Duodenal mucosa (tissue), 2 donors: ENCODE data around the gene GPC5.

Experiments used
- H3K27ac ChIP-seq: one replicate; pipeline ENCODE4 v1.7.0; 2013; ENCODE audit warnings: low read depth, low read length
- H3K27me3 ChIP-seq, 2 donors: one replicate each; pipeline ENCODE4 v1.7.0; 2013; ENCODE audit warnings: low read length in 2 of 2, control low read depth in 1 of 2; ENCODE audit not compliant: insufficient read depth in 2 of 2, control insufficient read depth in 1 of 2
- H3K36me3 ChIP-seq, 2 donors: one replicate each; pipeline ENCODE4 v1.7.0; 2013; ENCODE audit warnings: low read length in 2 of 2, control low read depth in 1 of 2; ENCODE audit not compliant: insufficient read depth in 2 of 2, control insufficient read depth in 1 of 2
- H3K4me1 ChIP-seq, 2 donors: one replicate each; pipeline ENCODE4 v1.7.0; 2013; ENCODE audit warnings: low read length in 2 of 2, control low read depth in 1 of 2; ENCODE audit not compliant: insufficient read depth in 2 of 2, control insufficient read depth in 1 of 2
- H3K4me3 ChIP-seq, 2 donors: one replicate each; pipeline ENCODE4 v1.7.0; 2013; ENCODE audit warnings: low read length in 2 of 2, low read depth in 1 of 2
- H3K9ac ChIP-seq, 2 donors: one replicate each; pipeline ENCODE4 v1.7.0; 2013; ENCODE audit warnings: low read length in 2 of 2, low read depth in 1 of 2
- H3K9me3 ChIP-seq, 2 donors: one replicate each; pipeline ENCODE4 v1.7.0; 2013; ENCODE audit warnings: low read length in 2 of 2, control low read depth in 1 of 2; ENCODE audit not compliant: control insufficient read depth in 1 of 2

The GPC5 gene

DNA sequence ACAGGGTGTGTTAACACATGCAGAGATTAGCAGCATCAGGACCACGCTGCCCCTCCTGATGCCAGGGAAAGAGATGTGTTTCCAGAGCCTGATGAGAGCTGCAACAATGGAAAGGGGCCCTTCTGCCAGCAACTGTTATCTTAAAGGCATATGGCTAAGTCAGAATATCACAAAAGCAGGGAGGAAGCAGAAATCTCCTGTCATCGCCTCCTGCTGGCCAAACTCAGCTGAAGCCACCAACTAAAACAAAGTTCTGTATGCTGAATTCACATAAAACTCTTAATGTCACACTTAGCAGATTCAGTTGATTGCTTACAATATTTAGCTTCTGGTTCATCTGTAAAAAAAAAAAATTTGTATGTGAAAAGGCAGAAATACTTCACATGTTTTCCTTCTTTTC, 178.2 kb downstream of the GPC5 start:
- Histone ChIP-seq H3K27me3 (no peaks in the 10 kb centered on the region), H3K27ac (no peak overlapping the region), H3K9ac (no peak overlapping the region), H3K9me3 (no peaks in the 10 kb centered on the region), H3K4me1 (no peaks in the 10 kb centered on the region), H3K4me3 (no peak overlapping the region), H3K36me3 (no peaks in the 10 kb centered on the region)

GRCh38 chr13:91579320-91579719, 180.9 kb downstream of the GPC5 start:
- Histone ChIP-seq H3K4me3 (no peak overlapping the region), H3K36me3 (no peaks in the 10 kb centered on the region), H3K27me3 (no peaks in the 10 kb centered on the region), H3K9ac (no peak overlapping the region), H3K9me3 (no peaks in the 10 kb centered on the region), H3K4me1 (no peaks in the 10 kb centered on the region), H3K27ac (no peak overlapping the region)

DNA sequence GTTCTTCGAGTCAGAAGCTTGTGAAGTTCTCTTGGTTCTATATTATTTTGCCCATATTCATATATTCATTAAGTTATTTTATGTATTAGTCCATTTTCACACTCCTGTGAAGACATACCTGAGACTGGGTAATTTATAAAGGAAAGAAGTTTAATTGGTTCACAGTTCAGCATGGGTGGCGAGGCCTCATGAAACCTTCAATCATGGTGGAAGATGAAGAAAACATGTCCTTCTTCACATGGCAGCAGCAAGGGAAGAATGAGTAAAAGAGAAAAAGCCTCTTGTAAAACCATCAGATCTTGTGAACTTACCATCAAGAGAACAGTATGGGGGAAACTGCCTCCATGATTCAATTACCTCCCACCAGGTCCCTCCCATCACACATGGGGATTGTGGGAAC, 182.3 kb downstream of the GPC5 start:
- Histone ChIP-seq H3K9ac (no peak overlapping the region), H3K4me3 (no peak overlapping the region), H3K36me3 (no peaks in the 10 kb centered on the region), H3K4me1 (no peaks in the 10 kb centered on the region), H3K9me3 (no peaks in the 10 kb centered on the region), H3K27me3 (no peaks in the 10 kb centered on the region), H3K27ac (no peak overlapping the region)

DNA sequence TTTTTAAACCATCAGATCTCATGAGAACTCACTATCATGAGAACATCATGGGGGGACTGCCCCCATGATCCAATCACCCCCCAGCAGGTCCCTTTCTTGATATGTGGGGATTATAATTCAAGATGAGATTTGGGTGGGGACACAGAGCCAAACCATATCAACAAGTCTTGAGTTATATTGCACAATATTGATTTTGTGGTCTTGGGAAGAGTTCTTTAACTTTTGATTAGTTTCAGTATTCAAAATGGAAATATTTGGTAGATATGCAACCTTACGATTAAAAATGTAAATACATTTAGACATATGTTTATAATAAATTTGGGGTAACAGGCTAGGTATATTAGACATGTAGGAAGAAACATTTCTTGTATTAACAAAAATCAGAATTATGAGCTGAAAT, 188.2 kb downstream of the GPC5 start:
- Histone ChIP-seq H3K4me1 (no peaks in the 10 kb centered on the region), H3K9ac (no peak overlapping the region), H3K9me3 (no peaks in the 10 kb centered on the region), H3K27me3 (no peaks in the 10 kb centered on the region), H3K27ac (no peak overlapping the region), H3K4me3 (no peak overlapping the region), H3K36me3 (no peaks in the 10 kb centered on the region)

- Histone ChIP-seq H3K4me1 (no peaks in the 10 kb centered on the region), H3K9me3 (no peaks in the 10 kb centered on the region), H3K27ac (no peak overlapping the region), H3K4me3 (no peak overlapping the region), H3K36me3 (no peaks in the 10 kb centered on the region), H3K27me3 (no peaks in the 10 kb centered on the region), H3K9ac (no peak overlapping the region)
Observed at GRCh38 chr13:91588541-91588940, 190.1 kb downstream of the GPC5 start.

DNA sequence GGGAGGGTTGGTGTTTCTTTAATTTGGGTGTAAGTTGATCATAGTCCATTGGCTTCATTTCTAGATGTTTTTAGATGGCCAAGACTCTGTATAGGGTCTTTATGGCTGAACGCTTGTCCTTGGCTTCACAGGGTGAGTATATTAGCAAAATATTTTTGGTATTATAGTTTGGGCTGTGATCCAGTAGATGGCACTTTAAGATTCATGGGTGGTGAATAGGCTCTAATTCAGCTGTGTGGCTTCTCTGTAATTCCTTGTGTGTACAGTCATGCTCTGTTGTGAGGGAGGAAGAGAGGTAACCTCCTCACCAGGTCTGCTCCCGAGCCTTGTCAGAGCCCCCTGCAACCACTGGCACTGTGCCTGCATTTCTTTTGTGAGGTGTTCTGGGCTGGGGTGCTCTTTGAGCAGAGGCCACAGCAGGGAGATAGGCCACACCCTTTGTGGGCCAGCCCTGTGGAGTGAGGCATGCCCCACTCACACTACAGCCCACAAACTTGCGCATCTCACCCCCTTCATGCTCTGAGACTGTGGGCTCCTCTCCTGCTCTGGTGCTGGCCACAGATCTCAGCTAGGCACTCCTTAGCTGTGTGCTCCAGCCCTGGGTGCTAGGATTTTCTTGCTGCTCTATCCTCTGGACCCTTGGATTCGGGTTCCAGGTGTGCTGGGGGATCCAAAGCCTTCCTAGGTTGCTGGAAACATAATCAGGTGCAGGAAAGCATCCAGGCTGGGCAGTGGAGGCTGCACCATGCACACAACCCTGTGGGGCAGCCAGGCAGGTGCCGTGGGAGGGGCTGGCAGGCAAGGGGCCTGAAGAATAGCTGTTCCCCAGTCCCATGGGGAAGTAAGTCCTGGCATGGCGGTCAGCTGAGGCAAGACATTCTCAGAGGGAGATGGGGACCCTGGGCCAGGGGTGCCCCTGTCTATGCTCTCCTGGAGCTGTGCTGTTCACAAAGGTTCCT, 193.9 kb downstream of the GPC5 start:
- no peaks in the 10 kb centered on the region for H3K27me3 ChIP-seq
- H3K4me1 ChIP-seq: no peaks in the 10 kb centered on the region
- no peaks in the 10 kb centered on the region for H3K9me3 ChIP-seq
- H3K4me3 ChIP-seq: no peak overlapping the region
- H3K9ac ChIP-seq: no peak overlapping the region
- no peak overlapping the region for H3K27ac ChIP-seq
- H3K36me3 ChIP-seq: no peaks in the 10 kb centered on the region

- no peak overlapping the region for H3K27ac ChIP-seq
Observed at GRCh38 chr13:91593456-91593855, 195.0 kb downstream of the GPC5 start.

GRCh38 chr13:91594061-91594460, 195.6 kb downstream of the GPC5 start:
- H3K27ac ChIP-seq: no peak overlapping the region
- no peaks in the 10 kb centered on the region for H3K27me3 ChIP-seq
- H3K9me3 ChIP-seq: no peaks in the 10 kb centered on the region
- no peak overlapping the region for H3K4me3 ChIP-seq
- no peaks in the 10 kb centered on the region for H3K4me1 ChIP-seq
- no peak overlapping the region for H3K9ac ChIP-seq
- H3K36me3 ChIP-seq: no peaks in the 10 kb centered on the region

More at GRCh38 chr13:91593456-91593855, 195.0 kb downstream of the GPC5 start:
- Histone ChIP-seq H3K9ac (no peak overlapping the region), H3K9me3 (no peaks in the 10 kb centered on the region), H3K27me3 (no peaks in the 10 kb centered on the region), H3K4me3 (no peak overlapping the region), H3K36me3 (no peaks in the 10 kb centered on the region), H3K4me1 (no peaks in the 10 kb centered on the region)

DNA sequence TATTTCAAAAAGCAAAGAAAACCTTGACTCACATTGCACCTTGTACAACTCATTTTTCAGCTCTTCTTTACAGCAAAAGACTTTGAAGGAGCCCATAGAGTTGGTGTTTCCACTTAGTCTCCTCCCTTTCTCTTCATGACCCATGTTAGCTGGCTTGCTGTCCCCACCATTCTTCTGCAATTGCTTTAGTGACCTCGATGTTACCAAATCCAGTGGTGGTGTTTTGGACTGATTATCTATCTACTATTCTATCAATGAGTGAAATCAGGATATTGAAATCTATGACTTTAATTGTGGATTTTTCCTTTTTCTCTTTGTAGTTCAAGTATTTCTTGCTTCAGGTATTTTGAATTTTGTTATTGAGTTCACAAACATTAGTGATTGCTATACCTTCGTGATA, 197.3 kb downstream of the GPC5 start:
- Histone ChIP-seq H3K27me3 (no peaks in the 10 kb centered on the region), H3K4me3 (no peak overlapping the region), H3K27ac (no peak overlapping the region), H3K4me1 (no peaks in the 10 kb centered on the region), H3K9ac (no peak overlapping the region), H3K9me3 (no peaks in the 10 kb centered on the region), H3K36me3 (no peaks in the 10 kb centered on the region)

GRCh38 chr13:91596842-91597241, 198.4 kb downstream of the GPC5 start:
- H3K4me1 ChIP-seq: no peaks in the 10 kb centered on the region

More at GRCh38 chr13:91596842-91597241, 198.4 kb downstream of the GPC5 start:
- no peak overlapping the region for H3K4me3 ChIP-seq
- no peak overlapping the region for H3K27ac ChIP-seq
- H3K9ac ChIP-seq: no peak overlapping the region
- no peaks in the 10 kb centered on the region for H3K27me3 ChIP-seq
- no peaks in the 10 kb centered on the region for H3K36me3 ChIP-seq
- H3K9me3 ChIP-seq: no peaks in the 10 kb centered on the region
